Cortex of kidney (tissue), 1 donor: ENCODE measurements around the gene CCDC40.

Source experiments
- DNase-seq: peaks from one replicate; lab custom pipeline; 2025; lab: John Stamatoyannopoulos, UW

The CCDC40 gene

DNA sequence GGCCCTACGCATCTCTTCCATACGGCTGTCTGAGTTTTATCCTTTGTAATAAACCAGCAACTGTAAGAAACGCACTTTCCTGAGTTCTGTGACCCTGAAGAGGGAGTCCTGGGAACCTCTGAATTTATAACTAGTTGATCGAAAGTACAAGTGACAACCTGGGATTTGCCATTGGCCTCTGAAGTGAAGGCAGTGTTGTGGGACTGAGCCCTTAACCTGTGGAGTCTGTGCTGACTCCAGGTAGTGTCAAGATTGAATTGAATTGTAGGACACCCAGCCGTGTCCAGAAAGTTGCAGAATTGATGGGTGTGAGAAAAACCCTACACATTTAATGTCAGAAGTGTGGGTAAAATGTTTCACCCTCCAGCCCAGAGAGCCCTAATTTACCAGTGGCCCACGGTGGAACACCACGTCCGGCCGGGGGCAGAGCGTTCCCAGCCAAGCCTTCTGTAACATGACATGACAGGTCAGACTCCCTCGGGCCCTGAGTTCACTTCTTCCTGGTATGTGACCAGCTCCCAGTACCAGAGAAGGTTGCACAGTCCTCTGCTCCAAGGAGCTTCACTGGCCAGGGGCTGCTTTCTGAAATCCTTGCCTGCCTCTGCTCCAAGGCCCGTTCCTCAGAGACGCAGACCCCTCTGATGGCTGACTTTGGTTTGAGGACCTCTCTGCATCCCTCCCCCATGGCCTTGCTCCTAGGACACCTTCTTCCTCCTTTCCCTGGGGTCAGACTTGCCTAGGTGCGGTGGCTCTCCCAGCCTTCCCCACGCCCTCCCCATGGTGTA is 66.4 kb downstream of the CCDC40 start:
- no peak for DNase-seq

DNA sequence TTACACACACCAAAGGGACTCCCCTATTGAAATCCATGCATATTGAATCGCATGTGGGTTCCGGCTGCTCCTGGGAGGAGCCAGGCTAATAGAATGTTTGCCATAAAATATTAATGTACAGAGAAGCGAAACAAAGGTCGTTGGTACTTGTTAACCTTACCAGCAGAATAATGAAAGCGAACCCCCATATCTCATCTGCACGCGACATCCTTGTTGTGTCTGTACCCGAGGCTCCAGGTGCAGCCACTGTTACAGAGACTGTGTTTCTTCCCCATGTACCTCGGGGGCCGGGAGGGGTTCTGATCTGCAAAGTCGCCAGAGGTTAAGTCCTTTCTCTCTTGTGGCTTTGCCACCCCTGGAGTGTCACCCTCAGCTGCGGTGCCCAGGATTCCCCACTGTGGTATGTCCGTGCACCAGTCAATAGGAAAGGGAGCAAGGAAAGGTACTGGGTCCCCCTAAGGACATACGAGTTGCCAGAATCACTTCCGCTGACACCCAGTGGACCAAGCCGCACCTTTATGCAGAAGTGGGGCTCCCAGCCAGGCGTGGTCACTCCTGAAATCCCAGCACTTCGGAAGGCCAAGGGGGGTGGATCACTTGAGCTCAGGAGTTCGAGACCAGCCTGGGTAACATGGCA is 67.1 kb downstream of the CCDC40 start:
- no peak for DNase-seq

DNA sequence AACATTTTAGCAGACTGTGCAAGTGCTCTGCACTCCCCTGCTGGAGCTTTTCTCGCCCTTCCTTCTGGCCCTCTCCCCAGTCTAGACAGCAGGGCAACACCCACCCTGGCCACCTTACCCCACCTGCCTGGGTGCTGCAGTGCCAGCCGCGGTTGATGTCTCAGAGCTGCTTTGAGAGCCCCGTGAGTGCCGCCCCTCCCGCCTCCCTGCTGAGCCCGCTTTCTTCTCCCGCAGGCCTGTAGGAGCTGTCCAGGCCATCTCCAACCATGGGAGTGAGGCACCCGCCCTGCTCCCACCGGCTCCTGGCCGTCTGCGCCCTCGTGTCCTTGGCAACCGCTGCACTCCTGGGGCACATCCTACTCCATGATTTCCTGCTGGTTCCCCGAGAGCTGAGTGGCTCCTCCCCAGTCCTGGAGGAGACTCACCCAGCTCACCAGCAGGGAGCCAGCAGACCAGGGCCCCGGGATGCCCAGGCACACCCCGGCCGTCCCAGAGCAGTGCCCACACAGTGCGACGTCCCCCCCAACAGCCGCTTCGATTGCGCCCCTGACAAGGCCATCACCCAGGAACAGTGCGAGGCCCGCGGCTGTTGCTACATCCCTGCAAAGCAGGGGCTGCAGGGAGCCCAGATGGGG is 68.0 kb downstream of the CCDC40 start:
- DNase-seq, result no peak

DNA sequence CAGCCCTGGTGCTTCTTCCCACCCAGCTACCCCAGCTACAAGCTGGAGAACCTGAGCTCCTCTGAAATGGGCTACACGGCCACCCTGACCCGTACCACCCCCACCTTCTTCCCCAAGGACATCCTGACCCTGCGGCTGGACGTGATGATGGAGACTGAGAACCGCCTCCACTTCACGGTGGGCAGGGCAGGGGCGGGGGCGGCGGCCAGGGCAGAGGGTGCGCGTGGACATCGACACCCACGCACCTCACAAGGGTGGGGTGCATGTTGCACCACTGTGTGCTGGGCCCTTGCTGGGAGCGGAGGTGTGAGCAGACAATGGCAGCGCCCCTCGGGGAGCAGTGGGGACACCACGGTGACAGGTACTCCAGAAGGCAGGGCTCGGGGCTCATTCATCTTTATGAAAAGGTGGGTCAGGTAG is 68.5 kb downstream of the CCDC40 start:
- no peak for DNase-seq

DNA sequence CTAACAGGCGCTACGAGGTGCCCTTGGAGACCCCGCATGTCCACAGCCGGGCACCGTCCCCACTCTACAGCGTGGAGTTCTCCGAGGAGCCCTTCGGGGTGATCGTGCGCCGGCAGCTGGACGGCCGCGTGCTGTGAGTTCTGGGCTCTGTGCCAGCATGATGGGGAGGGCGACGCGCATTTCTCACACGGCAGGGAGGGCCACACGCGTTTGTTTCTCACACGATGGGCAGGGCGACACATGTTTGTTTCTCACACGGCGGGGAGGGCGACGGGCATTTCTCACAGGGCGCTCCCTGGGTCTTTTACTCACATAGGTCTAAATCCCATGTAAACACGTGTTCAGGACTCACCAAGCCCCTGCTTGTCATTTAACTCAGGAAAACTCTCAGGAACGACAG is 69.3 kb downstream of the CCDC40 start:
- no peak for DNase-seq

DNA sequence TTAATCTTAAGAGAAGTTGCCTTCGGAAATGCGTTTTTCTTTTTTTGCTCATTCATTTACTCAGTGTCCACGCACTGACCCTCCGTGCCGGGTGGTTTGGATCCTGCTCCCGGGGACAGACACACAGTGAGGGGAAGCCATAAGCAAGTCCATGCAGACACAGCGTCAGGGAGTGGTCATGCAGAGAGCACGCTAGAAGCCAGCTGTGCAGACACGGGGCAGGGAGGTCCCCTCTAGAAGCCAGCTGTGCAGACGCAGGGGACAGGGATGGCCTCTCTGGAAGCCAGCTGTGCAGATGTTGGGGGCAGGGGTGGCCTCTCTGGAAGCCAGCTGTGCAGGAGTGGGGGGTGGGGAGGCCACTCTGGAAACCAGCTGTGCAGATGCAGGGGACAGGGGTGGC is 69.7 kb downstream of the CCDC40 start:
- DNase-seq, result no peak

DNA sequence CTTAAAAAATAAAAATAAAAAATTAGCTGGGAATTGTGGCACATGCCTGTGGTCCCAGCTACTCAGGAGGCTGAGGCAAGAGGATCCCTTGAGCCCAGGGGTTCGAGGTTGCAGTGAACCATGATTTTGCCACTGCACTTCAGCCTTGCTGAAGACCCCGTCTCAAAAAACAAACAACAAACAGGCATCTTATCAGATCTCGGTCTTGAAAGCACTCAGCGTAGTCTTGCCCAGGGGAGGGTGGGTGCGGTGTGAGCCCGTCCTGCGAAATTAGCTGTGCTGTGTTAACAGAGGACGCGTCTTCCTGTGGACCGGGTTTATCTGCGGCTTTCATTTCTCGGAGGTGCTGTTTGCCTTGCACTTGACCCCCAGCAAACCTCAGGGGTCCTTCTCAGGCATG is 70.3 kb downstream of the CCDC40 start:
- no peak for DNase-seq

DNA sequence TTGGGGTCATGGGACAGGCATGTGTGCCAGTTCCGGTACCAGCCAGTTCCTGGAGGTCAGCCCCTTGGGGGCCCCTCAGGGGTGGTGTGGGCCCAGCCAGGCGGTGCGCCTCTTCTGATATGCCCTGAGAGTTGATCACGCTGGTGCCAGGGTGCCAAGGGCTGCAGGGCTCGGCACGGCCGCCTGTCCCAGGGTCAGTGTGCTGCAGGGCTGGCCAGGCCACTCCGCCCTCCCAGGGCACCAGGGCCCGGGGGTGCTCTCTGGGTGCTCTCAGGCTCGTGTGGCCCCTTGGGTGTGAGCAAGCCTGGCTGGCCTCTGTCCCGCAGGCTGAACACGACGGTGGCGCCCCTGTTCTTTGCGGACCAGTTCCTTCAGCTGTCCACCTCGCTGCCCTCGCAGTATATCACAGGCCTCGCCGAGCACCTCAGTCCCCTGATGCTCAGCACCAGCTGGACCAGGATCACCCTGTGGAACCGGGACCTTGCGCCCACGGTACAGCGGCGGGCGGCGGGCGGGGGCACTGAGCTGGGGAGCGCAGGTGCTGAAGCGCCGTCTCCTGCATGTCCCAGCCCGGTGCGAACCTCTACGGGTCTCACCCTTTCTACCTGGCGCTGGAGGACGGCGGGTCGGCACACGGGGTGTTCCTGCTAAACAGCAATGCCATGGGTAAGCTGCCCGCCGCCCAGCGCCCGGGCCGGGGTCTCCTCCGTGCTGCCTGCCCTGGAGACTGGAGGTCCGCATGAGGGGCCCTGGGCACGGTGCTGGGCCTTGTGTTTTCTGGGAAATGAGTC is 71.0 kb downstream of the CCDC40 start:
- DNase-seq, result no peak

DNA sequence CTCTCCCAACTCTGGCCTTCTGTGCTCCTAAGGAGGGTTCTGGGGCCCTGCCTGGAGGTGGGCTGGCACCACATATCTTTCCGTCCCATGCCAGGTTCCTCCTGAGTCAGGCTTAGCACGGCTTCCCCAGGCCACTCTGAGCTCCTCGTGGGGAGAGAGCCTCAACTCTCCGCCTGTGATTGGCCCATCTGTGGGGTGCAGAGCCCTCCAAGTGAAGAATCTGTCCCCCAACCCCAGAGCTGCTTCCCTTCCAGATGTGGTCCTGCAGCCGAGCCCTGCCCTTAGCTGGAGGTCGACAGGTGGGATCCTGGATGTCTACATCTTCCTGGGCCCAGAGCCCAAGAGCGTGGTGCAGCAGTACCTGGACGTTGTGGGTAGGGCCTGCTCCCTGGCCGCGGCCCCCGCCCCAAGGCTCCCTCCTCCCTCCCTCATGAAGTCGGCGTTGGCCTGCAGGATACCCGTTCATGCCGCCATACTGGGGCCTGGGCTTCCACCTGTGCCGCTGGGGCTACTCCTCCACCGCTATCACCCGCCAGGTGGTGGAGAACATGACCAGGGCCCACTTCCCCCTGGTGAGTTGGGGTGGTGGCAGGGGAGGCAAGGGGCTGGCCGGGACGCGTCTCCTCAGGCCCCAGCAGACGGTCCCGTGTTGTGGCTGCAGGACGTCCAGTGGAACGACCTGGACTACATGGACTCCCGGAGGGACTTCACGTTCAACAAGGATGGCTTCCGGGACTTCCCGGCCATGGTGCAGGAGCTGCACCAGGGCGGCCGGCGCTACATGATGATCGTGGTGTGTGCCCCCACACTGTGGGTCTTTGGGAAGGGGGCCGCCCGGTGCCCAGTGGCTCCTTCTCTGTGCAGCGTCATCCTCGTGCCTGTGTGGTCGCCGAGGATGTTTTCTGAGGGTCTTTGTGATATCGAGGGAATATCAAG is 71.9 kb downstream of the CCDC40 start:
- no peak for DNase-seq

DNA sequence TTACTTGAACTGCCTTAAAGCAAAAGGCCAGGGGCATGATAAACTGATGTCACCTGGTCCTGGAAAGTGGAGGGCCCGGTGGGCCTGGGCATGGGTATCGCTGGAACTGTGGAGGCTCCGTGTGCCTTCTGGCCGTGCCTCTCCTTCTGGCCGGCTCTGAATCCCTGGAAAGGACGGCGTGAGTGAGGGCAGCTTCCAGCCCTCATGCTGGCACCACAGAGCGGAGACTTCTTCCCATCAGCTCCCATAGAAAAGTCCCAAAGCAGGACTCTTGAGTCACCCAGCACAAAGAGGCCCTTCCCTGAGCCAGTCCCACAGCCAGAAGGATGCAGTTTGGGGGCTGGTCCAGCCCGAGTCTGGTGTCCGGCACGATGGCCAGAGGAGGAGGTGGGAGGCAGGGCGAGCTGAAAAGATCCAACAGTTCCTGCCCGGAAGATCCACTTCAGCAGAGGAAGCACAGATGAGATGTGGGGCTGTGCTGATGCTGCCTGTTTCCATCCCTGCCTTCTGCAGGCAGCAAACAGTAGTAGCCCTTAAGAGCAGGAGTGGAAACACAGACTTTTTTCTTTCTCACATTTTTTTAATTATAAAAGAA is 72.7 kb downstream of the CCDC40 start:
- DNase-seq, result no peak

DNA sequence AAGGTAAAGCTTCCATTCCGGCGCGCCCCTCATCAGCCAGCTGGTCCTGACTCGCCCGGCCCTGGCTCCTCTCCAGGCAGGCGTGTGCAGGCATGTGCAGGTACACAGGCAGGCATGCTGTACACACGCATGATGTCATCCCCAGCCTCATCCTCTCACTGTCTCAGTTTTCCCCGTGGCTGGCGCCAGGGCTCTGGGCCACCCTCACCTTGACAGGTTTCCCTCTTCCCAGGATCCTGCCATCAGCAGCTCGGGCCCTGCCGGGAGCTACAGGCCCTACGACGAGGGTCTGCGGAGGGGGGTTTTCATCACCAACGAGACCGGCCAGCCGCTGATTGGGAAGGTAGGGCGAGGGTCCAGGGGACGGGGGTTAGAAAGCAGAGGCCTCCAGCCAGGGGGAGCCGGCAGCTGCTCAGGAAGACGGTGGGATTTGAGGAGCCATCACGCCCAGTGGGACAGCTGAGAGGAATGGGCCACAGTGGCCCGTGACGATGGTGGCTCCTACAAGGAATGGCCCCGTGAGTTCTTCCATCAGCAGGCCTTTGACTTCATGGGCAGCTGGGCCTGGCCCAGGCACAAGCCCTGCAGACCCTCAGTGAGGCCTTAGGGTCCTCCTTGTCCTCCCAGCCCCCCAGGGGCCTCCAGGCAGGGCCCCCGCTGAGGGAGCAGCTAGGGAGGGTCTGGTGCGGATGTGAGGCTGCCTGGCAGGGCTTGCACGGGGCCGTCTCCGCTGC is 73.4 kb downstream of the CCDC40 start:
- no peak for DNase-seq

DNA sequence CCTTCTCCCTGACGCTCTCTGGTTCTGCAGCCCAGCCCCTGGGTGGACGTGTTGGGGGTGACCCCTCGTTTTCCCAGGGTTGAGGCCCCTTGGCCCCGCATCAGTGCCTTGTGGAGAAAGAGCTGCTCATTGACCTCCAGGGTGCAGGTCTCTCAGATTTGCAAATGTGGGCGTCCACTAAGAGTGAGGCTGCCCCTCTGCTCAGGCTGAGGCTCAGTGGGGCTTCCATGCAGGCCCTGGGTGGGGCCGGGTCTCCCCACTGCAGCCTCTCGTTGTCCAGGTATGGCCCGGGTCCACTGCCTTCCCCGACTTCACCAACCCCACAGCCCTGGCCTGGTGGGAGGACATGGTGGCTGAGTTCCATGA is 74.0 kb downstream of the CCDC40 start:
- DNase-seq, result no peak

DNA sequence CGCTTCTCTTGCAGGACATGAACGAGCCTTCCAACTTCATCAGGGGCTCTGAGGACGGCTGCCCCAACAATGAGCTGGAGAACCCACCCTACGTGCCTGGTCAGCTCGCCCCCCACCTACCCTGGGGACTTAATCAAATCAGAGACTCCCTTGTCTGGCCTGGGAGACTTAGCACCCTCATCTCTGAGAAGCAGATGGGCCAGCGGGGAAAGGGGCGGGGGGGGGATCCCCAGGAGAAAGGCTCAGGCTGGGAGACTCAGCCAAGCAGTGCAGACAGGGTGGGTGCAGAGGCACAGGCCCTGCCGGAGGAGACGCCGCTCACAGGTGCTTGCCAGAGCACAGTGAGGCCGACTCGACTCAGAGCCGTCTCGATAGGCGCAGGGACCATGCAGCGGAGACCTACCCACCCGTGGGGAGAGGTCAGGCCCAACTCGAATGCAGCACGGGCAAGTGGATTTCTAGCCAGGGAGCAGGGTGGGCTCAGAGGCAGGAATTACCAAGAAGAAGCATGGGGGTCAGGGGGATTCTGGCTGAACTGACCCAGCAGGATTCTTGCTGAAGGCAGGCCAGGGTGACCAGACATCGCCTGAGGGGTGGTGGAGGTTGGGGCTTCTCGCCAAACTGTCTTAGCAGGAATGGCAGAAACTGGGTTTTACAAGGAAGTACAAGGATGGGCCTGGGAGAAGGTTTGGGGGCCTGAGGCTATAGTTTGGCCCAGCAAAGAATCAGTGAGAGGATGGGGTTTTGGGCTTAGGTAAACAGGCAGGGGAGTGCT is 74.7 kb downstream of the CCDC40 start:
- DNase-seq, result no peak

DNA sequence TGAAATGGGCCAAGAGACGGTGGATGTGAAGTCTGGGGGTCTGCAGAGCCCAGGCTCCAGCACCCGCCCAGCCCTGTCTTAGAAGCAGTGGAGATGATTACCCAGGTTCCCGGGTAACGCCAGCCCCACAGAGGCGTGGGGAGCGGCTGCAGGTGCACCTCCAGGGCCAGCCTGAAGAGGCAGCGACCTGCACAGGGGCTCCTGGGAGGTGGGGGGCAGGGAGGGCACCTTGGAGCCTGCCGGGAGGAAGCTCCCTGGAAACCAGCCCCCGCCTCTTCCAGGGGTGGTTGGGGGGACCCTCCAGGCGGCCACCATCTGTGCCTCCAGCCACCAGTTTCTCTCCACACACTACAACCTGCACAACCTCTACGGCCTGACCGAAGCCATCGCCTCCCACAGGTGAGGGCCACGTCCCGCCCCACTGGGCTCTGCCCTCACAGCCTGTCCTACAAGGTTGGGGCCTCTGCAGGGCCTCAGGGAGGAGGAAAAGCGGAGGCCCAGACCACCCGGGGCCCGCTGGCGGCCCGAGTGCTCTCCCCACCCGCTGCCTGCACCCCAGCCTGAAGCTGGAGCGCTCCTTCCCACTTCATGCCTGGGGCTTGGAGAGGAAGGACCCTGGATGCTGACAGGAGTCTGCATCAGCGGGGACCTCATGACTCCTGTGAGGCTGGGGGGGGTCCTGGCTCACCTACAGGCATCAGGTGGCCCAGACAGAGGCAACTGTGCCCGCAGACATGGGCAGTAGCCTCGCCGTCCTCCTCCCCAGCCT is 75.4 kb downstream of the CCDC40 start:
- DNase-seq, result no peak

DNA sequence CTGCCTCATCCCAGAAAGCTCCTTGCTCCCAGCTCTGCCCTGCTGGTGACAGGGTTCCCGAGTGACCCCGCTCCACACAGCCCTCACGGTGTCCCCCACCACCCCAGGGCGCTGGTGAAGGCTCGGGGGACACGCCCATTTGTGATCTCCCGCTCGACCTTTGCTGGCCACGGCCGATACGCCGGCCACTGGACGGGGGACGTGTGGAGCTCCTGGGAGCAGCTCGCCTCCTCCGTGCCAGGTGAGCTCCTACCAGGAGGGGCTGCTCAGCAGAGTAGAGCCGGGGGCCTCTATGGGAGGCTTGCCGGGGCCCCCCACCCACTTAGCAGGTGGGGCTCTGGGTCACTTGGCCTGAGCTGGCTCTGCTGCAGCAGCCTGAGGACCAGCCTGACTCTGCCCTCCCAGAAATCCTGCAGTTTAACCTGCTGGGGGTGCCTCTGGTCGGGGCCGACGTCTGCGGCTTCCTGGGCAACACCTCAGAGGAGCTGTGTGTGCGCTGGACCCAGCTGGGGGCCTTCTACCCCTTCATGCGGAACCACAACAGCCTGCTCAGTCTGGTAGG is 76.1 kb downstream of the CCDC40 start:
- no peak for DNase-seq

DNA sequence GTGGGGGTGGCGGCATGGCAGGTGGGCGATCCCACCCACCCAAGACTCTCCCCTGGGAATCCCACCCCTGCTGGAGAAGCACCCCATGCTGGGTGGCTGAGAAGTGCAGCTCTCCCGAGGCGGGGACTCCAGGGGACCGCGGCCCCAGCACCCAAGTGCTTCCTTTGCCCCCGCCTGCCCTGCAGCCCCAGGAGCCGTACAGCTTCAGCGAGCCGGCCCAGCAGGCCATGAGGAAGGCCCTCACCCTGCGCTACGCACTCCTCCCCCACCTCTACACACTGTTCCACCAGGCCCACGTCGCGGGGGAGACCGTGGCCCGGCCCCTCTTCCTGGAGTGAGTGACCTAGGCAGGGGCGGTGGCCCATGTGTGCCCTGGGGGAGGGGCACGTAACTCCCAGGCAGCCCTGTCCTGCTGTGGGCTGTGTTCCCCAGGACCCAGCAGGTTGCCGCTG is 76.6 kb downstream of the CCDC40 start:
- DNase-seq, result no peak

DNA sequence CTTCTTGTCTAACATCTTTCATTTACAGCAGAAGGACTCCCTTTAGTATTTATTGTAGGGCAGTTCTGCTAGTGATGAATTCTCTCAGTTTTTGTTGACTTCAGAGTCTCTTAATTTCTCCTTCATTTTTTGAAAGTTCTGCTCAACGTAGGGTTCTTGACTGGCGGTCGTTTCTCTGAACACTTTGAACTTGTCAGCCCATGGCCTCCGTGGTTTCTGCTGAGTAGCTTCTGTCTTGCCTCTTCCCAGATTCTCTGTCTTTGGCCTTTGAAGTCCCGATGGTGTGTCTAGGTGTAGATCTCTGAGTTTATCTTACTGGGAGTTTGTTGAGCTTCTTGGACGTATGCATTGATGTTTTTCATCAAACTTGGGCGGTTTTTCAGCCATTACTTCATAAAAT is 78.3 kb downstream of the CCDC40 start:
- DNase-seq, result no peak

DNA sequence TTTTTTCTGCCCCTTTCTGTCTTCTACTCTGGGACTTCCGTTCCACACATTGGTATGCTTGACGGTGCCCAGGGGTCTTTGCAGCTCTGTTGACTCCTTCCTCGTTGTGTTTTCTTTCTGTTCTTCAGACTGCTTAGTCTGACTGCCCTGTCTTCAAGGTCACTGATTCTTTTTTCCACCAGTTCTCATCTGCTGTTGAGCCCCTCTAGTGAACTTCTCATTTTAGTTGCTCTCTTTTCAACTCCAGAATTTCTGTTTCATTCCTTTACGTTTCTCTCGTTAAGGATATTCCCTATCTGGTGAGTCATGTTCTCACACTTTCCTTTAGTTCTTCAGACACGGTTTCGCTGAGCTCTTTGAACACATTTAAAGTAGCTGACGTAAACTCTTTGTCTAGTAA is 78.7 kb downstream of the CCDC40 start:
- DNase-seq, result no peak
